HG03442 (cell line): ENCODE results near the gene NRDE2.

ENCODE experiments used
- ATAC-seq: cut with Tn5 transposase; IDR thresholded peaks from one replicate; pipeline ENCODE4 v1.9.1; 2021; ENCODE audit warnings: mild to moderate bottlenecking, moderate library complexity; ENCODE audit not compliant: unreplicated experiment

Gene NRDE2

GRCh38 chr14:90331497-90332270 is at the start of gene NRDE2:
TSS of gene NRDE2 (minus strand) at chr14:90331941. CDS start at chr14:90331904, 37 bp downstream.
- peak; percentile 91 for ATAC-seq

- no peak for ATAC-seq
Measured at GRCh38 chr14:90381011-90381786, 49.5 kb upstream of the NRDE2 start.

- no peak for ATAC-seq
Measured at GRCh38 chr14:90379106-90379505, 47.4 kb upstream of the NRDE2 start.

GRCh38 chr14:90378249-90378648 is 46.5 kb upstream of the NRDE2 start:
- ATAC-seq: no peak

GRCh38 chr14:90375934-90376333 is 44.2 kb upstream of the NRDE2 start:
- ATAC-seq: no peak

GRCh38 chr14:90374813-90375212 is 43.1 kb upstream of the NRDE2 start:
- ATAC-seq: no peak

- no peak for ATAC-seq
Measured at GRCh38 chr14:90373887-90374286, 42.1 kb upstream of the NRDE2 start.

- no peak for ATAC-seq
Measured at GRCh38 chr14:90368946-90369721, 37.4 kb upstream of the NRDE2 start.

GRCh38 chr14:90362558-90362896 is 30.8 kb upstream of the NRDE2 start:
- no peak for ATAC-seq

- ATAC-seq: no peak
Measured at GRCh38 chr14:90361865-90362557, 30.3 kb upstream of the NRDE2 start.

GRCh38 chr14:90358359-90358758 is 26.6 kb upstream of the NRDE2 start:
- ATAC-seq: no peak

- no peak for ATAC-seq
Measured at GRCh38 chr14:90356925-90357324, 25.2 kb upstream of the NRDE2 start.

- no peak for ATAC-seq
Measured at GRCh38 chr14:90355540-90356518, 24.1 kb upstream of the NRDE2 start.

- ATAC-seq: no peak
Measured at GRCh38 chr14:90354551-90355298, 23.0 kb upstream of the NRDE2 start.

- no peak for ATAC-seq
Measured at GRCh38 chr14:90349739-90350138, 18.0 kb upstream of the NRDE2 start.

- no peak for ATAC-seq
Measured at GRCh38 chr14:90348270-90348669, 16.5 kb upstream of the NRDE2 start.

GRCh38 chr14:90345239-90345557 is 13.5 kb upstream of the NRDE2 start:
- ATAC-seq: no peak

GRCh38 chr14:90344331-90345238 is 12.8 kb upstream of the NRDE2 start:
- no peak for ATAC-seq
